Tibial artery (tissue), 4 donors: Measurements from ENCODE around the gene PLPPR2.
"Not testable (repeated sequence)": the region's sequence is repeated elsewhere in the genome, so short reads cannot be mapped to it uniquely, and the experiment has no call there.

ENCODE experiments used
- DNase-seq, 2 donors: peaks; one replicate each; pipeline ENCODE4 v3.0.0-alpha.2; 2019
- H3K27ac ChIP-seq, 2 donors: fragments of 200-600 bp; sonication (generic) in 1 of 2; 1 replicate in 1 of 2; 2 replicates in 1 of 2; pipeline ENCODE4 v1.5.1; 2018 to 2019; ENCODE audit warnings: mild to moderate bottlenecking in 1 of 2
- H3K27me3 ChIP-seq, 2 donors: fragments of 200-600 bp; sonication (generic) in 1 of 2; one replicate each; pipeline versions ENCODE4 v1.5.1 to v1.6.0; 2016 to 2019
- H3K36me3 ChIP-seq, 3 donors: fragments of 200-600 bp; sonication (generic) in 2 of 3; one replicate each; pipeline ENCODE4 v1.5.1; 2016 to 2019; ENCODE audit warnings: mild to moderate bottlenecking in 2 of 3
- H3K4me1 ChIP-seq, 4 donors: fragments of 200-600 bp; sonication (generic) in 2 of 4; 1 replicate in 3 of 4; 2 replicates in 1 of 4; pipeline ENCODE4 v1.5.1; 2016 to 2019
- H3K4me3 ChIP-seq, 2 donors: fragments of 200-600 bp; sonication (generic) in 1 of 2; 1 replicate in 1 of 2; 2 replicates in 1 of 2; pipeline ENCODE4 v1.5.1; 2018 to 2019; ENCODE audit warnings: mild to moderate bottlenecking in 2 of 2
- H3K9me3 ChIP-seq, 3 donors: fragments of 200-600 bp; sonication (generic) in 1 of 3; one replicate each; pipeline ENCODE4 v1.5.1; 2016 to 2019
- intact Hi-C: fragments of 100-400 bp; cut with DNase I; formaldehyde crosslinking; loops from one replicate; pipeline ENCODE4 v1.15.0; 2023; ENCODE audit warnings: low total_unique reads
- TF ChIP-seq, protein P1 (sequence below), 2 experiments: fragments of 200-600 bp in 1 of 2; fragments of 450-650 bp in 1 of 2; IDR thresholded peaks; one replicate each; pipeline ENCODE4 v1.5.1; 2017 to 2019; ENCODE audit warnings: antibody characterized with exemption in 2 of 2, mild to moderate bottlenecking in 1 of 2, moderate library complexity in 1 of 2

Gene PLPPR2

DNA sequence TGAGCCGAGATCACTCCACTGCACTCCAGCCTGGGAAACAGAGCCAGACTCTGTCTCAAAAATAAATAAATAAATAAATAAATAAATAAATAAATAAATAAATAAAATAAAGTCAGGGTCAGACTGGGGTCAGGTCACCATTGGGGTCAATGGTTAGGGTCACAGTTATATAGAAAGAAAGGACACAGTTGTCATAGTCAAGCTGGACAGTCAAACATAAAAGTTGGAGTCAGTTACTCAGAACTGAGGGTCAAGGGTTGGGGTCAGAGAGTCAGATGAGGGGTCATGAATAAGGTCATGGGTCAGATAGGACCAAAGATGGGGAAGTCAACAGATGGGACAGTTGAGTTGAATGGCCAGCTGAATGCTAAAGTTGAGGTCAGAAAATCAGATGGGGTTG, 45.6 kb downstream of the PLPPR2 start:
- H3K27ac ChIP-seq: no peak overlapping the region
- H3K4me3 ChIP-seq: no peak overlapping the region
- no peak for DNase-seq
- H3K9me3 ChIP-seq: no peaks in the 10 kb centered on the region
- intact Hi-C loops: no loop called here
- TF ChIP-seq, protein P1, sequence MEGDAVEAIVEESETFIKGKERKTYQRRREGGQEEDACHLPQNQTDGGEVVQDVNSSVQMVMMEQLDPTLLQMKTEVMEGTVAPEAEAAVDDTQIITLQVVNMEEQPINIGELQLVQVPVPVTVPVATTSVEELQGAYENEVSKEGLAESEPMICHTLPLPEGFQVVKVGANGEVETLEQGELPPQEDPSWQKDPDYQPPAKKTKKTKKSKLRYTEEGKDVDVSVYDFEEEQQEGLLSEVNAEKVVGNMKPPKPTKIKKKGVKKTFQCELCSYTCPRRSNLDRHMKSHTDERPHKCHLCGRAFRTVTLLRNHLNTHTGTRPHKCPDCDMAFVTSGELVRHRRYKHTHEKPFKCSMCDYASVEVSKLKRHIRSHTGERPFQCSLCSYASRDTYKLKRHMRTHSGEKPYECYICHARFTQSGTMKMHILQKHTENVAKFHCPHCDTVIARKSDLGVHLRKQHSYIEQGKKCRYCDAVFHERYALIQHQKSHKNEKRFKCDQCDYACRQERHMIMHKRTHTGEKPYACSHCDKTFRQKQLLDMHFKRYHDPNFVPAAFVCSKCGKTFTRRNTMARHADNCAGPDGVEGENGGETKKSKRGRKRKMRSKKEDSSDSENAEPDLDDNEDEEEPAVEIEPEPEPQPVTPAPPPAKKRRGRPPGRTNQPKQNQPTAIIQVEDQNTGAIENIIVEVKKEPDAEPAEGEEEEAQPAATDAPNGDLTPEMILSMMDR (IDR thresholded peaks at IDR 0.05): no peak
- peaks cover 0 to 28% (median 17%) of the 10 kb centered on the region in 3 donors for H3K36me3 ChIP-seq
- no peaks in the 10 kb centered on the region for H3K27me3 ChIP-seq
- no peaks in the 10 kb centered on the region for H3K4me1 ChIP-seq

DNA sequence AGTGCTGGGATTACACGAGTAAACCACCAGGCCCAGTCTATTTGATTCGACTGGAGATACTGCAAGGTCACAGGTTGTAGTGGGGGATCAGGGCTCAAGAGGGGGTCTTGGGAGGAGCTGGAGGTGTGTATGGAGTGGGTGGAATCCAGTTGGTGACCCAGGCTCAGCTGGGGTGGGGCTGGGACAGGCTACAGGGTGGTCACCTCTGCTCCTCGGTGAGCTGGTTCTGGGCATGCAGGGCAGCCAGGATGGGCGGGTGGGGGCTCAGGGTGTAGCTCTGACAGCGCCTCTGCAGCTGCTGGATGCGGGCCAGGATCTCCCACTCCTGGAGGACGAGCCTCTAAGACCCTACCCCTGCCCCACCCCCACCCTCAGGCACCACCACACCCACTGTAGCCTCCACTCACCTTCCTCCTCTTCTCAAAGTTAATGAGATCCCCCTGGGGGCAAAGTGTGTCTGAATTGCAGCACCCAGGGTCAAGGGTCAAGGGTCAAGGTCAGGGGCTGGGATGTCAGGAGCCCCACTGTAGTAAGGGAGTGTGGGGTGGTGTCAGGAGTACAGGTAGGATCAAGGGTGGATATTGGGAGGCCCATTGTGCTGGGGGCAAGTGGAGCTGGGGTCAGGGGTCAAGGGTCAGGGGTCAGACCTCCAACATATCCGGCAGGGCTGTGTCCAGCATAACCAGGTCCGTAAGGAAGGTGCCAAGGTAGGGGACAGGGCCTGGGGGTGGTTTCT, 46.7 kb downstream of the PLPPR2 start:
- DNase-seq: no peak
- no peak overlapping the region for H3K4me3 ChIP-seq
- H3K4me1 ChIP-seq: no peaks in the 10 kb centered on the region
- H3K9me3 ChIP-seq: no peaks in the 10 kb centered on the region
- TF ChIP-seq, protein P1 (IDR thresholded peaks at IDR 0.05): no peak
- H3K36me3 ChIP-seq: peaks cover 0 to 28% (median 16%) of the 10 kb centered on the region in 3 donors
- intact Hi-C loops: no loop called here
- H3K27ac ChIP-seq: no peak overlapping the region
- no peaks in the 10 kb centered on the region for H3K27me3 ChIP-seq

DNA sequence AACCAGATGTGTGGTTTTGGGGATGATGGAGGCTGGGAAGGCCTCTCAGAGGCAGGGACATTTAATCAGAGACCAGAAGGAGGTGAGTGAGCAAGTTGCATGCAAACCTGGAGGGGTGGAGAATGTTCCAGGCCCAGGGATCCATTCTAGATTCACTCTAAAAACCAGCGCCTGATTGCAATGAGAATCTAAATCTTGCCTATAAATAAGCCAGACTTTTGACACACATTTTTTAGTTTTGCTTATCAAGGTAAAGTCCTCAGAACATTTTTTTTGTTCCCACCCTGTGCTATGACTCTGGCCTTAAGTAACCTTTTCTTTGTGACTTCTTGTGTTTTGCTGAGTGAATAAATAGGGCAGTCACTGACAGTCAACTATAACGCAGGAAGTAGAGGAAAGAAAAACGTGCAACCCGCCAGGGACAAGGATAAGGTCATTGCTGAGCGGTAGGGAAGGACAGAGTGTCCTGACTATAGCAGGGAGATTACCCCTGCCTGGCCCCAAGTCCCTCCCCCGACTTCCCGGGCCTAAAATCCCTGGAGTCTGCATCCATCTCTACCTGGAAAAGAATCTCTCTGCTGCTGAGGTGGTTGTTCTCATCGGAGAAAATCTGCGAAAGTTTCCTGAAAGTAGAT, 49.5 kb downstream of the PLPPR2 start:
- Histone ChIP-seq H3K9me3 (no peaks in the 10 kb centered on the region), H3K4me3 (no peak overlapping the region), H3K36me3 (peaks cover 0 to 18% (median 11%) of the 10 kb centered on the region in 3 donors), H3K27ac (no peak overlapping the region), H3K4me1 (no peaks in the 10 kb centered on the region), H3K27me3 (no peaks in the 10 kb centered on the region)
- TF ChIP-seq, protein P1 (IDR thresholded peaks at IDR 0.05): no peak
- intact Hi-C loops: no loop called here
- DNase-seq: no peak

DNA sequence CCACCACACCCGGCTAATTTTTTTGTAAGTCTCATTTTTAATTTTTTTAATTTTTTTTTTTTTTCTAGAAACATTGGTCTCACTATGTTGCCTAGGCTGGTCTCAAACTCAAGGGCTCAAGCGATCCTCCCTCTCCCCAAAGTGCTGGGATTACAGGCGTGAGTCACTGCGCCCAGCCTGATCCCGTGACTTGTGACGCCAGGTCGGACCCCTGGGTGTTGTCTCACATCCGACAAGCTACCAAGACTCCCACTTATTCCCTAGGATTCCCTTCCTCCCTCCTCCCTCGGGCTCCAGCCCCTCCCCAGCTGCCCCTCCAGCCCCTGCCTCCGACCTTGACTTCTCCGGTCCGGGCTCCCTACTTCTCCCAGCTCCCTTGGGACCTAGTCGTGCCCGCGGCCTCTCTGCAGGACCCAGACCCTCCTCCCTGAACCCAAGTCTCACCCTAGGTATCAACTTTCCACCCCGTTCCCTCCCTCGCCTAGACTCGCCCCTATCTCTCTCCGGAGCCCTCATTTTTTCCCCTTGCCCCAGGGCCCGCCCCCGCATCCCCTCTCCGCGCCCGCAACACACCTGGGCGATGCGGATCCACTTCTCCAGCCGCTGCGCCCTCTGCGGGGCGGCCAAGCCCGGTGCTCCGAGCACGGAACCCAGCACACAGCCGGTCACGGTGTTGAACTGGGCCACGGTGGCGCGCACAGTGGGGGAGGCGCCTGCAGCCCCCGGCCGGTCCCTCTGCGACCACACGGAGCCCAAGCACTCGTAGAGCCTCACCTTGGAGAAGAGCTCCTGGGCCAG, 50.8 kb downstream of the PLPPR2 start:
- no peaks in the 10 kb centered on the region for H3K9me3 ChIP-seq
- H3K4me3 ChIP-seq: no peak overlapping the region
- H3K4me1 ChIP-seq: no peaks in the 10 kb centered on the region
- no peak for DNase-seq
- H3K27ac ChIP-seq: no peak overlapping the region
- peaks cover 0 to 11% (median 10%) of the 10 kb centered on the region in 3 donors for H3K36me3 ChIP-seq
- intact Hi-C loops: no loop called here
- no peaks in the 10 kb centered on the region for H3K27me3 ChIP-seq
- TF ChIP-seq, protein P1 (IDR thresholded peaks at IDR 0.05): no peak

DNA sequence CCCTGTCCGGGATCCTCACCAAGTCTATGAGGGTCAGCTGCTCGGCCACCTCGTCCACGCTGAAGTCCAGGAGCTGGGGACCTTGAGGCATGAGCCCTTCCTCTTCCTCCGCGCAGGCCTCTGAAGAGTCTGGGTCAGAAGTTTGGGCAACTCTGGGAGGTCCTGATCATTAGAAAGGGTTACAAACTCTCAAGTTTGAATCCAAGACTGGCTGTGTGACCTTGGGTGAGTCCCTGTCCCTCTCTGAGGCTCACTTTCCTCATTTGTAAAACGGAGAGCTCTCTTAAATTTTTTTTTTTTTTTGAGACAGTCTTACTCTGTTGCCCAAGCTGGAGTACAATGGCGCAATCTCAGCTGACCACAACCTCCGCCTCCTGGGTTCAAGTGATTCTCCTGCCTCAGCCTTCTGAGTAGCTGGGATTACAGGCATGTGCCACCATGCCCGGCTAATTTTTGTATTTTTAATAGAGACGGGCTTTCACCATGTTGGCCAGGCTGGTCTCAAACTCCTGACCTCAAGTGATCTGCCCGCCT, 51.5 kb downstream of the PLPPR2 start:
- DNase-seq, H3K4me3 ChIP-seq, intact Hi-C loops, H3K9me3 ChIP-seq, H3K4me1 ChIP-seq, H3K27ac ChIP-seq, H3K27me3 ChIP-seq: not testable (repeated sequence)
- peaks cover 0 to 12% (median 11%) of the 10 kb centered on the region in 3 donors for H3K36me3 ChIP-seq
